ENCODE data around the gene SEC14L3.
A peak's percentile ranks its signal among the peaks of the same experiment; 100 is the strongest.

The SEC14L3 gene

GRCh38 chr22:30486118-30486517, 14.3 kb upstream of the SEC14L3 start:
- TF ChIP-seq ISL1 (CRISPR knock-in tag; IDR thresholded peaks at IDR 0.05): no peak
- TF ChIP-seq TOX (CRISPR knock-in tag; IDR thresholded peaks at IDR 0.05; ENCODE audit: borderline replicate concordance): no peak
- no peak for TF ChIP-seq ARNTL (CRISPR knock-in tag; IDR thresholded peaks at IDR 0.05; ENCODE audit: borderline replicate concordance, low read depth)
- no peak for TF ChIP-seq GLIS3 (CRISPR knock-in tag; IDR thresholded peaks at IDR 0.05)
- no peak for TF ChIP-seq POU6F1 (CRISPR knock-in tag; IDR thresholded peaks at IDR 0.05; ENCODE audit: borderline replicate concordance, low read depth)
- no peak for TF ChIP-seq RARB (CRISPR knock-in tag; IDR thresholded peaks at IDR 0.05)
- TF ChIP-seq CREB5 (CRISPR knock-in tag; IDR thresholded peaks at IDR 0.05; ENCODE audit: low read depth): no peak
- no peak for ATAC-seq

GRCh38 chr22:30485362-30485988, 13.7 kb upstream of the SEC14L3 start:
- peak; percentile 99 for ATAC-seq

GRCh38 chr22:30483169-30483568, 11.4 kb upstream of the SEC14L3 start:
- no peak for TF ChIP-seq RARB (CRISPR knock-in tag; IDR thresholded peaks at IDR 0.05)
- TF ChIP-seq POU6F1 (CRISPR knock-in tag; IDR thresholded peaks at IDR 0.05; ENCODE audit: borderline replicate concordance, low read depth): no peak
- ATAC-seq: no peak

More at GRCh38 chr22:30485362-30485988, 13.7 kb upstream of the SEC14L3 start:
- no peak for TF ChIP-seq ARNTL (CRISPR knock-in tag; IDR thresholded peaks at IDR 0.05; ENCODE audit: borderline replicate concordance, low read depth)
- no peak for TF ChIP-seq GLIS3 (CRISPR knock-in tag; IDR thresholded peaks at IDR 0.05)
- no peak for TF ChIP-seq ISL1 (CRISPR knock-in tag; IDR thresholded peaks at IDR 0.05)
- no peak for TF ChIP-seq ZFP3 (CRISPR knock-in tag; IDR thresholded peaks at IDR 0.05)
- TF ChIP-seq ZNF565 (CRISPR knock-in tag; conservative IDR thresholded peaks at IDR 0.05; ENCODE audit: low read depth): no peak
- TF ChIP-seq, protein P1, sequence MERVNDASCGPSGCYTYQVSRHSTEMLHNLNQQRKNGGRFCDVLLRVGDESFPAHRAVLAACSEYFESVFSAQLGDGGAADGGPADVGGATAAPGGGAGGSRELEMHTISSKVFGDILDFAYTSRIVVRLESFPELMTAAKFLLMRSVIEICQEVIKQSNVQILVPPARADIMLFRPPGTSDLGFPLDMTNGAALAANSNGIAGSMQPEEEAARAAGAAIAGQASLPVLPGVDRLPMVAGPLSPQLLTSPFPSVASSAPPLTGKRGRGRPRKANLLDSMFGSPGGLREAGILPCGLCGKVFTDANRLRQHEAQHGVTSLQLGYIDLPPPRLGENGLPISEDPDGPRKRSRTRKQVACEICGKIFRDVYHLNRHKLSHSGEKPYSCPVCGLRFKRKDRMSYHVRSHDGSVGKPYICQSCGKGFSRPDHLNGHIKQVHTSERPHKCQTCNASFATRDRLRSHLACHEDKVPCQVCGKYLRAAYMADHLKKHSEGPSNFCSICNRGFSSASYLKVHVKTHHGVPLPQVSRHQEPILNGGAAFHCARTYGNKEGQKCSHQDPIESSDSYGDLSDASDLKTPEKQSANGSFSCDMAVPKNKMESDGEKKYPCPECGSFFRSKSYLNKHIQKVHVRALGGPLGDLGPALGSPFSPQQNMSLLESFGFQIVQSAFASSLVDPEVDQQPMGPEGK (CRISPR knock-in tag; IDR thresholded peaks at IDR 0.05; ENCODE audit: borderline replicate concordance): no peak
- no peak for TF ChIP-seq ZC3H10 (CRISPR knock-in tag; IDR thresholded peaks at IDR 0.05)
- TF ChIP-seq TSHZ2 (CRISPR knock-in tag; IDR thresholded peaks at IDR 0.05): no peak
- TF ChIP-seq TOX (CRISPR knock-in tag; IDR thresholded peaks at IDR 0.05; ENCODE audit: borderline replicate concordance): no peak
- no peak for TF ChIP-seq ZFP30 (CRISPR knock-in tag; IDR thresholded peaks at IDR 0.05)
- no peak for TF ChIP-seq SNAI2 (CRISPR knock-in tag; IDR thresholded peaks at IDR 0.05)
- no peak for TF ChIP-seq OSR1 (CRISPR knock-in tag; IDR thresholded peaks at IDR 0.05)
- no peak for TF ChIP-seq BACH2 (CRISPR knock-in tag; IDR thresholded peaks at IDR 0.05; ENCODE audit: borderline replicate concordance)
- no peak for TF ChIP-seq TCF4 (CRISPR knock-in tag; IDR thresholded peaks at IDR 0.05; ENCODE audit: borderline replicate concordance)
- TF ChIP-seq ESRRG (CRISPR knock-in tag; IDR thresholded peaks at IDR 0.05): no peak
- TF ChIP-seq ZNF70 (CRISPR knock-in tag; IDR thresholded peaks at IDR 0.05): no peak
- TF ChIP-seq PPARA (CRISPR knock-in tag; IDR thresholded peaks at IDR 0.05; ENCODE audit: borderline replicate concordance): no peak

Data from SK-N-SH treated with all-trans-retinoic acid at 6 μM for 48 hours (cell line).